ENCODE data around the gene RNU7-1. TPM values are rescaled to one million over a fixed set of nuclear protein-coding genes. Genes with fewer than 3 reads are reported as not detected.
A peak's percentile ranks its signal among the peaks of the same experiment; 100 is the strongest.

The RNU7-1 gene
- polyA plus RNA-seq, 3 donors: not detected

DNA sequence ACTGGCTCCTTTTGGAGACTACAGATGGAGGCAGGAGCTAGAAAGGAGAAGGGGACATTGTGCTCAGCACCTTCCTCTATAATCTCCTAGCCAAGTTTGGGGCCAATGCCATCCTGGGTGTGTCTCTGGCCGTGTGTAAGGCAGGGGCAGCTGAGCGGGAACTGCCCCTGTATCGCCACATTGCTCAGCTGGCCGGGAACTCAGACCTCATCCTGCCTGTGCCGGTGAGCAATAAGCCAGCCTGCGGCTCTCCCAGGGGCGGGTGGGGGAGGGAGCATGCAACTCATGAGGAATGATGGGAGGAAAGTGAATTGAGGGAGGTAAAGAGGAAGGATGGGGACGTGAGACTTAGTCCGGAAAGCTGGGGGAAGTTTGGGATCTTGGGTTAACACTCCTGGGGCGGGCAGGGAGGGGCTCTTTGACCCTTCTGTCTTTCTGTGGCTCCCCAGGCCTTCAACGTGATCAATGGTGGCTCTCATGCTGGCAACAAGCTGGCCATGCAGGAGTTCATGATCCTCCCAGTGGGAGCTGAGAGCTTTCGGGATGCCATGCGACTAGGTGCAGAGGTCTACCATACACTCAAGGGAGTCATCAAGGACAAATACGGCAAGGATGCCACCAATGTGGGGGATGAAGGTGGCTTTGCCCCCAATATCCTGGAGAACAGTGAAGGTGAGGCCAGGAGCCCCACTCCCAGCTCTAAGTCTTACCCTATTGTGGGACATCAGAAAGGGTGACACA lies 26.0 kb upstream of the RNU7-1 start:
- intact Hi-C loops (cut with micrococcal nuclease): no loop called here
- Mint-ChIP-seq H3K27me3 (ENCODE audit: low read depth in 3 of 3) (peaks cover 62 to 66% (median 63%) of the 10 kb centered on the region in 3 donors), H3K4me3 (peak overlapping the region in 1 of 2 donors; percentile 30), H3K9me3 (peaks cover 0 to 9% (median 5%) of the 10 kb centered on the region in 7 donors), H3K27ac (no peak overlapping the region), H3K4me1 (peaks cover 29% of the 10 kb centered on the region), H3K36me3 (peaks cover 0 to 13% of the 10 kb centered on the region in 2 donors)
- TF ChIP-seq, protein P1, sequence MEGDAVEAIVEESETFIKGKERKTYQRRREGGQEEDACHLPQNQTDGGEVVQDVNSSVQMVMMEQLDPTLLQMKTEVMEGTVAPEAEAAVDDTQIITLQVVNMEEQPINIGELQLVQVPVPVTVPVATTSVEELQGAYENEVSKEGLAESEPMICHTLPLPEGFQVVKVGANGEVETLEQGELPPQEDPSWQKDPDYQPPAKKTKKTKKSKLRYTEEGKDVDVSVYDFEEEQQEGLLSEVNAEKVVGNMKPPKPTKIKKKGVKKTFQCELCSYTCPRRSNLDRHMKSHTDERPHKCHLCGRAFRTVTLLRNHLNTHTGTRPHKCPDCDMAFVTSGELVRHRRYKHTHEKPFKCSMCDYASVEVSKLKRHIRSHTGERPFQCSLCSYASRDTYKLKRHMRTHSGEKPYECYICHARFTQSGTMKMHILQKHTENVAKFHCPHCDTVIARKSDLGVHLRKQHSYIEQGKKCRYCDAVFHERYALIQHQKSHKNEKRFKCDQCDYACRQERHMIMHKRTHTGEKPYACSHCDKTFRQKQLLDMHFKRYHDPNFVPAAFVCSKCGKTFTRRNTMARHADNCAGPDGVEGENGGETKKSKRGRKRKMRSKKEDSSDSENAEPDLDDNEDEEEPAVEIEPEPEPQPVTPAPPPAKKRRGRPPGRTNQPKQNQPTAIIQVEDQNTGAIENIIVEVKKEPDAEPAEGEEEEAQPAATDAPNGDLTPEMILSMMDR (IDR thresholded peaks at IDR 0.05): no peak
- Histone ChIP-seq H3K4me1 (ENCODE audit: control insufficient read depth in 1 of 2, insufficient read depth in 2 of 2, low read length in 2 of 2) (peaks cover 22 to 29% of the 10 kb centered on the region in 2 donors), H3K79me2 (ENCODE audit: insufficient read depth, low read length) (no peaks in the 10 kb centered on the region), H2AFZ (ENCODE audit: insufficient read depth, low read depth, low read length, poor library complexity, severe bottlenecking) (no peak overlapping the region), H3K27ac (ENCODE audit: low read depth in 1 of 2, low read length in 2 of 2) (no peak overlapping the region), H3K4me2 (replicated peaks; ENCODE audit: extremely low read depth, low read length, poor library complexity, severe bottlenecking) (no peak overlapping the region), H3K4me3 (replicated peaks in 1 of 3; ENCODE audit: low read depth in 2 of 3, low read length in 3 of 3) (no peak overlapping the region), H4K20me1 (ENCODE audit: insufficient read depth, low read length) (no peaks in the 10 kb centered on the region), H3K27me3 (ENCODE audit: control insufficient read depth in 2 of 2, insufficient read depth in 2 of 2, low read length in 2 of 2) (peaks cover 19 to 53% of the 10 kb centered on the region in 2 donors), H3K9me3 (replicated peaks in 1 of 2; ENCODE audit: control insufficient read depth in 1 of 2, insufficient read depth in 1 of 2, low read length in 2 of 2) (peaks cover 0 to 10% of the 10 kb centered on the region in 2 donors), H3K36me3 (replicated peaks in 1 of 2; ENCODE audit: control insufficient read depth in 1 of 2, insufficient read depth in 2 of 2, low read length in 2 of 2) (no peaks in the 10 kb centered on the region), H3K9ac (ENCODE audit: insufficient read depth, low read length, poor library complexity, severe bottlenecking) (no peak overlapping the region)
- 89% methylated on average over 13 of the region's 14 CpGs for WGBS (ENCODE audit: insufficient coverage)
- DNase-seq: no peak

DNA sequence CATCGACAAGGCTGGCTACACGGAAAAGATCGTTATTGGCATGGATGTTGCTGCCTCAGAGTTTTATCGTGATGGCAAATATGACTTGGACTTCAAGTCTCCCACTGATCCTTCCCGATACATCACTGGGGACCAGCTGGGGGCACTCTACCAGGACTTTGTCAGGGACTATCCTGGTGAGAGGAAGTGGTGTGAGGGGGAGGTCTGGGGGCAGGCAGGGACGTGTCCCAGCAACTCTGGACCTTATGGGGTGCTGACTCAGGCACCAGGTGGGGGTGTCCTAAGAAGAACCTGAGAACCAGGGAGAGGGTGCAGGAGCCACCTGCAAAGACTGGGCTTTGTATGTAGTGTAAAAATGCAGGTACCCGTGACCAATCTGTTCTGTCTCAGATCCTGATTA lies 24.0 kb upstream of the RNU7-1 start:
- H3K4me3 Mint-ChIP-seq: no peak overlapping the region
- peaks cover 35 to 40% of the 10 kb centered on the region in 2 donors for H3K4me1 ChIP-seq (ENCODE audit: control insufficient read depth in 1 of 2, insufficient read depth in 2 of 2, low read length in 2 of 2)
- DNase-seq: no peak

More for the DNA sequence above, 24.0 kb upstream of the RNU7-1 start:
- Mint-ChIP-seq H3K27me3 (ENCODE audit: low read depth in 3 of 3) (peaks cover 44 to 53% (median 52%) of the 10 kb centered on the region in 3 donors), H3K4me1 (peaks cover 34% of the 10 kb centered on the region), H3K36me3 (peaks cover 0 to 6% of the 10 kb centered on the region in 2 donors), H3K9me3 (peaks cover 0 to 8% (median 2%) of the 10 kb centered on the region in 7 donors), H3K27ac (peak overlapping the region in 1 of 7 donors; percentile 35)
- Histone ChIP-seq H3K9me3 (replicated peaks in 1 of 2; ENCODE audit: control insufficient read depth in 1 of 2, insufficient read depth in 1 of 2, low read length in 2 of 2) (peaks cover 0 to 10% of the 10 kb centered on the region in 2 donors), H2AFZ (ENCODE audit: insufficient read depth, low read depth, low read length, poor library complexity, severe bottlenecking) (no peak overlapping the region), H3K27me3 (ENCODE audit: control insufficient read depth in 2 of 2, insufficient read depth in 2 of 2, low read length in 2 of 2) (peaks cover 6 to 35% of the 10 kb centered on the region in 2 donors), H3K4me2 (replicated peaks; ENCODE audit: extremely low read depth, low read length, poor library complexity, severe bottlenecking) (no peak overlapping the region), H4K20me1 (ENCODE audit: insufficient read depth, low read length) (no peaks in the 10 kb centered on the region), H3K9ac (ENCODE audit: insufficient read depth, low read length, poor library complexity, severe bottlenecking) (no peak overlapping the region), H3K4me3 (replicated peaks in 1 of 3; ENCODE audit: low read depth in 2 of 3, low read length in 3 of 3) (no peak overlapping the region), H3K27ac (ENCODE audit: low read depth in 1 of 2, low read length in 2 of 2) (no peak overlapping the region), H3K79me2 (ENCODE audit: insufficient read depth, low read length) (no peaks in the 10 kb centered on the region), H3K36me3 (replicated peaks in 1 of 2; ENCODE audit: control insufficient read depth in 1 of 2, insufficient read depth in 2 of 2, low read length in 2 of 2) (no peaks in the 10 kb centered on the region)
- intact Hi-C loops (cut with micrococcal nuclease): no loop called here
- TF ChIP-seq, protein P1 (IDR thresholded peaks at IDR 0.05): no peak
- WGBS (ENCODE audit: insufficient coverage): 71% methylated on average over 7 of the region's 7 CpGs
